ENCODE data around the gene PM20D2.
A peak's percentile ranks its signal among the peaks of the same experiment; 100 is the strongest.

The PM20D2 gene

GRCh38 chr6:89148016-89148750 lies 2.3 kb downstream of the PM20D2 start (continued):
- TF ChIP-seq ZNF280C (tag by site-specific recombination; IDR thresholded peaks at IDR 0.05) (no peak), ATF2 (tag by site-specific recombination; IDR thresholded peaks at IDR 0.05; ENCODE audit: low read depth) (no peak), BCL11A (tag by site-specific recombination; IDR thresholded peaks at IDR 0.05; ENCODE audit: low read depth) (no peak), ZFP3 (tag by site-specific recombination; IDR thresholded peaks at IDR 0.05; ENCODE audit: low read depth) (no peak), ZNF311 (tag by site-specific recombination; IDR thresholded peaks at IDR 0.05; ENCODE audit: borderline replicate concordance) (no peak), SETDB1 (IDR thresholded peaks at IDR 0.05; ENCODE audit: insufficient read length, low read length) (no peak), KLF8 (tag by site-specific recombination; IDR thresholded peaks at IDR 0.05) (peak; percentile 70), ZNF140 (tag by site-specific recombination; IDR thresholded peaks at IDR 0.05) (no peak), ZNF19 (tag by site-specific recombination; IDR thresholded peaks at IDR 0.05; ENCODE audit: low read depth) (no peak), KLF7 (tag by site-specific recombination; IDR thresholded peaks at IDR 0.05; ENCODE audit: borderline replicate concordance) (no peak), ZNF169 (tag by site-specific recombination; IDR thresholded peaks at IDR 0.05) (no peak), ZIC2 (tag by site-specific recombination; IDR thresholded peaks at IDR 0.05) (peak; percentile 34; the same call in 1 of the 2 replicates), ZNF157 (tag by site-specific recombination; IDR thresholded peaks at IDR 0.05) (no peak), ZNF704 (tag by site-specific recombination; IDR thresholded peaks at IDR 0.05) (no peak), ZNF394 (tag by site-specific recombination; IDR thresholded peaks at IDR 0.05; ENCODE audit: borderline replicate concordance) (peak; percentile 20; the same call in 1 of the 2 replicates), ZNF274 (IDR thresholded peaks at IDR 0.05; ENCODE audit: low read length) (no peak), ZNF274 (tag by site-specific recombination; IDR thresholded peaks at IDR 0.05; ENCODE audit: borderline replicate concordance) (no peak), KLF1 (tag by site-specific recombination; IDR thresholded peaks at IDR 0.05) (peak; percentile 18; the same call in 1 of the 2 replicates), SP2 (tag by site-specific recombination; IDR thresholded peaks at IDR 0.05) (0 out of 2 replicates have a peak, but pooled peaks have one; percentile 5), OSR2 (tag by site-specific recombination; IDR thresholded peaks at IDR 0.05) (no peak), SCRT2 (tag by site-specific recombination; IDR thresholded peaks at IDR 0.05) (no peak), TSHZ1 (tag by site-specific recombination; IDR thresholded peaks at IDR 0.05; ENCODE audit: borderline replicate concordance) (no peak), ZNF791 (tag by site-specific recombination; IDR thresholded peaks at IDR 0.05) (no peak), ZBTB26 (tag by site-specific recombination; optimal IDR thresholded peaks at IDR 0.05) (no peak), KLF17 (tag by site-specific recombination; IDR thresholded peaks at IDR 0.05) (no peak), ZBTB1 (tag by site-specific recombination; IDR thresholded peaks at IDR 0.05) (no peak)
